CD4-positive, alpha-beta memory T cell (primary cell): ENCODE results near the gene GPR34. TPM values are rescaled to one million over a fixed set of nuclear protein-coding genes. Genes with fewer than 3 reads are reported as not detected.
A peak's percentile ranks its signal among the peaks of the same experiment; 100 is the strongest.

ENCODE experiments used
- CTCF ChIA-PET: fragments of 350-600 bp; sonication (Branson Sonifier 250); formaldehyde crosslinking; loops from one replicate; lab custom pipeline; 2021; ENCODE audit warnings: inconsistent platforms; ENCODE audit not compliant: partially characterized antibody; lab: Charles Lee
- POLR2A ChIA-PET: fragments of 350-600 bp; sonication (Branson Sonifier 250); formaldehyde crosslinking; loops from one replicate; lab custom pipeline; 2021; ENCODE audit not compliant: partially characterized antibody; lab: Charles Lee
- DNase-seq, 5 donors: peaks; one replicate each; pipeline versions ENCODE4 v3.0.0 to v3.0.0-alpha.2; 2020 to 2022; ENCODE audit warnings: mixed read lengths in 1 of 5
- H3K27ac ChIP-seq: one replicate; pipeline ENCODE4 v1.7.0; 2013; ENCODE audit warnings: low read depth, low read length
- H3K27me3 ChIP-seq: 2 replicates; pipeline ENCODE4 v1.7.0; 2013; ENCODE audit warnings: mild to moderate bottlenecking, low read length, moderate library complexity; ENCODE audit not compliant: insufficient read depth
- H3K36me3 ChIP-seq: 2 replicates; pipeline ENCODE4 v1.7.0; 2013; ENCODE audit warnings: mild to moderate bottlenecking, low read length, moderate library complexity; ENCODE audit not compliant: insufficient read depth
- H3K4me1 ChIP-seq: 2 replicates; pipeline ENCODE4 v1.7.0; 2013; ENCODE audit warnings: mild to moderate bottlenecking, low read length, moderate library complexity; ENCODE audit not compliant: insufficient read depth
- H3K4me3 ChIP-seq, 2 donors: one replicate each; pipeline ENCODE4 v1.7.0; 2013; ENCODE audit warnings: low read length in 2 of 2, mild to moderate bottlenecking in 1 of 2
- H3K9me3 ChIP-seq, 2 donors: one replicate each; pipeline ENCODE4 v1.7.0; 2013; ENCODE audit warnings: low read length in 2 of 2, control low read depth in 1 of 2; ENCODE audit not compliant: control insufficient read depth in 1 of 2
- H3K27ac Mint-ChIP-seq, 7 donors: one replicate each; pipeline ENCODE4 v1.8.0; 2020 to 2021; ENCODE audit warnings: mixed read lengths in 7 of 7, mild to moderate bottlenecking in 6 of 7, inconsistent platforms in 3 of 7, moderate library complexity in 3 of 7
- H3K27me3 Mint-ChIP-seq, 2 donors: one replicate each; pipeline ENCODE4 v1.8.0; 2020 to 2021; ENCODE audit warnings: mixed read lengths in 2 of 2
- H3K36me3 Mint-ChIP-seq, 2 donors: one replicate each; pipeline ENCODE4 v1.8.0; 2020 to 2021; ENCODE audit warnings: mixed read lengths in 2 of 2, inconsistent platforms in 1 of 2, mild to moderate bottlenecking in 1 of 2
- H3K4me1 Mint-ChIP-seq, 4 donors: one replicate each; pipeline ENCODE4 v1.8.0; 2020 to 2021; ENCODE audit warnings: mixed read lengths in 4 of 4, mild to moderate bottlenecking in 1 of 4
- H3K4me3 Mint-ChIP-seq, 8 donors: one replicate each; pipeline ENCODE4 v1.8.0; 2020 to 2021; ENCODE audit warnings: mixed read lengths in 8 of 8, mild to moderate bottlenecking in 7 of 8, moderate library complexity in 6 of 8, inconsistent platforms in 3 of 8
- H3K9me3 Mint-ChIP-seq, 8 donors: one replicate each; pipeline ENCODE4 v1.8.0; 2020 to 2021; ENCODE audit warnings: mixed read lengths in 8 of 8, mild to moderate bottlenecking in 5 of 8, inconsistent platforms in 3 of 8, moderate library complexity in 1 of 8
- intact Hi-C: fragments of 100-400 bp; cut with micrococcal nuclease; formaldehyde crosslinking; loops from one replicate; pipeline ENCODE4 v1.15.1; 2023
- polyA plus RNA-seq, 2 donors: library from polyadenylated mRNA; unstranded; fragments of 300-500 nt; fragmentation: Illumina TruSeq; gene quantifications; one replicate each; pipeline ENCODE4 v1.2.3, GENCODE V29; 2021
- total RNA-seq, 2 experiments: library from RNA; stranded (reverse); gene quantifications; one replicate each; pipeline ENCODE4 v1.2.3, GENCODE V29; 2021

The GPR34 gene
- total and polyA plus RNA-seq, 4 experiments from 2014 or later: 0.28 to 0.53 (median 0.35) TPM; not detected in 1

GRCh38 chrX:41730081-41730480, 41.3 kb downstream of the GPR34 start:
- H3K9me3 ChIP-seq: no peaks in the 10 kb centered on the region
- Mint-ChIP-seq H3K27me3 (no peaks in the 10 kb centered on the region), H3K9me3 (no peaks in the 10 kb centered on the region), H3K4me1 (peaks cover 1 to 11% (median 9%) of the 10 kb centered on the region in 4 donors), H3K27ac (no peak overlapping the region), H3K4me3 (no peak overlapping the region), H3K36me3 (peaks cover 0 to 4% of the 10 kb centered on the region in 2 donors)
- no peak for DNase-seq
- no peaks in the 10 kb centered on the region for H3K27me3 ChIP-seq
- intact Hi-C loops: loop anchor here (10.0 kb wide), 1 partner anchor 175 kb away; no protein-coding TSS in a partner anchor
- no peak overlapping the region for H3K4me3 ChIP-seq
- H3K36me3 ChIP-seq: no peaks in the 10 kb centered on the region
- no peaks in the 10 kb centered on the region for H3K4me1 ChIP-seq
- CTCF ChIA-PET: no interaction called here
- no peak overlapping the region for H3K27ac ChIP-seq
- POLR2A ChIA-PET: interaction anchor here (1.5 kb wide), 1 partner anchor 12 kb away, joined by 4 read pairs; no protein-coding TSS in a partner anchor

- intact Hi-C loops: loop anchor here (10.0 kb wide), 1 partner anchor 177 kb away; no protein-coding TSS in a partner anchor
- H3K27ac ChIP-seq: no peak overlapping the region
- H3K27me3 ChIP-seq: no peaks in the 10 kb centered on the region
- no peak overlapping the region for H3K4me3 ChIP-seq
- no peaks in the 10 kb centered on the region for H3K9me3 ChIP-seq
- peaks cover 4 to 7% of the 10 kb centered on the region in 2 donors for H3K36me3 Mint-ChIP-seq
- no peaks in the 10 kb centered on the region for H3K27me3 Mint-ChIP-seq
- CTCF ChIA-PET: interaction anchor here (0.7 kb wide), 1 partner anchor 1077 kb away, joined by 3 read pairs; no protein-coding TSS in a partner anchor
- DNase-seq: no peak
- POLR2A ChIA-PET: no interaction called here
- no peak overlapping the region for H3K4me3 Mint-ChIP-seq
- H3K36me3 ChIP-seq: no peaks in the 10 kb centered on the region
- peaks cover 7 to 18% (median 10%) of the 10 kb centered on the region in 4 donors for H3K4me1 Mint-ChIP-seq
- H3K4me1 ChIP-seq: no peaks in the 10 kb centered on the region
- H3K9me3 Mint-ChIP-seq: no peaks in the 10 kb centered on the region
- peak overlapping the region in 1 of 7 donors; percentile 20 for H3K27ac Mint-ChIP-seq
These were observed 43.5 kb downstream of the GPR34 start for GRCh38 chrX:41732260-41732659.

GRCh38 chrX:41733939-41734338, 45.2 kb downstream of the GPR34 start:
- Histone ChIP-seq H3K4me3 (no peak overlapping the region), H3K4me1 (no peaks in the 10 kb centered on the region), H3K36me3 (no peaks in the 10 kb centered on the region), H3K27me3 (no peaks in the 10 kb centered on the region), H3K9me3 (no peaks in the 10 kb centered on the region), H3K27ac (no peak overlapping the region)
- POLR2A ChIA-PET: no interaction called here
- H3K4me1 Mint-ChIP-seq: peaks cover 7 to 19% (median 10%) of the 10 kb centered on the region in 4 donors
- CTCF ChIA-PET: no interaction called here
- no peak overlapping the region for H3K4me3 Mint-ChIP-seq
- no peak for DNase-seq
- peak overlapping the region in 3 of 7 donors; percentile 35 to 78 (median 38) for H3K27ac Mint-ChIP-seq
- peaks cover 4 to 7% of the 10 kb centered on the region in 2 donors for H3K36me3 Mint-ChIP-seq
- no peaks in the 10 kb centered on the region for H3K9me3 Mint-ChIP-seq
- intact Hi-C loops: loop anchor here (10.0 kb wide), 1 partner anchor 179 kb away; no protein-coding TSS in a partner anchor
- H3K27me3 Mint-ChIP-seq: no peaks in the 10 kb centered on the region

GRCh38 chrX:41734530-41734929, 45.8 kb downstream of the GPR34 start:
- H3K4me1 ChIP-seq: no peaks in the 10 kb centered on the region
- DNase-seq: no peak
- intact Hi-C loops: loop anchor here (10.0 kb wide), 1 partner anchor 180 kb away; no protein-coding TSS in a partner anchor
- no peaks in the 10 kb centered on the region for H3K9me3 ChIP-seq
- H3K27me3 ChIP-seq: no peaks in the 10 kb centered on the region
- no peak overlapping the region for H3K4me3 ChIP-seq
- H3K9me3 Mint-ChIP-seq: no peaks in the 10 kb centered on the region
- peaks cover 4 to 7% of the 10 kb centered on the region in 2 donors for H3K36me3 Mint-ChIP-seq
- no peak overlapping the region for H3K4me3 Mint-ChIP-seq
- no peaks in the 10 kb centered on the region for H3K36me3 ChIP-seq
- H3K27ac Mint-ChIP-seq: peak overlapping the region in 2 of 7 donors; percentile 38 to 78
- CTCF ChIA-PET: no interaction called here
- POLR2A ChIA-PET: no interaction called here
- H3K27me3 Mint-ChIP-seq: no peaks in the 10 kb centered on the region
- H3K27ac ChIP-seq: no peak overlapping the region
- peaks cover 7 to 19% (median 10%) of the 10 kb centered on the region in 4 donors for H3K4me1 Mint-ChIP-seq

- DNase-seq: peak; percentile 4 to 39 (median 22)
- Mint-ChIP-seq H3K27me3 (no peaks in the 10 kb centered on the region), H3K36me3 (peaks cover 4 to 8% of the 10 kb centered on the region in 2 donors), H3K4me3 (no peak overlapping the region), H3K4me1 (peaks cover 7 to 19% (median 15%) of the 10 kb centered on the region in 4 donors), H3K9me3 (no peaks in the 10 kb centered on the region), H3K27ac (peak overlapping the region in 6 of 7 donors; percentile 2 to 81 (median 48))
- intact Hi-C loops: loop anchor here (10.0 kb wide), 1 partner anchor 182 kb away; no protein-coding TSS in a partner anchor
- Histone ChIP-seq H3K36me3 (no peaks in the 10 kb centered on the region), H3K4me1 (no peaks in the 10 kb centered on the region), H3K27me3 (no peaks in the 10 kb centered on the region), H3K4me3 (no peak overlapping the region), H3K27ac (no peak overlapping the region), H3K9me3 (no peaks in the 10 kb centered on the region)
- ChIA-PET CTCF (no interaction called here), POLR2A (no interaction called here)
These were observed 48.3 kb downstream of the GPR34 start for GRCh38 chrX:41737065-41737464.

- Histone ChIP-seq H3K27me3 (no peaks in the 10 kb centered on the region), H3K9me3 (no peaks in the 10 kb centered on the region), H3K36me3 (no peaks in the 10 kb centered on the region), H3K4me3 (no peak overlapping the region), H3K4me1 (no peaks in the 10 kb centered on the region), H3K27ac (no peak overlapping the region)
- CTCF ChIA-PET: no interaction called here
- Mint-ChIP-seq H3K27ac (peak overlapping the region in 3 of 7 donors; percentile 0 to 59 (median 30)), H3K4me1 (peaks cover 6 to 17% (median 13%) of the 10 kb centered on the region in 4 donors), H3K36me3 (peaks cover 14 to 21% of the 10 kb centered on the region in 2 donors), H3K9me3 (no peaks in the 10 kb centered on the region), H3K4me3 (no peak overlapping the region), H3K27me3 (no peaks in the 10 kb centered on the region)
- POLR2A ChIA-PET: no interaction called here
- intact Hi-C loops: loop anchor here (10.0 kb wide), 1 partner anchor 185 kb away; no protein-coding TSS in a partner anchor
- DNase-seq: no peak
These were observed 51.1 kb downstream of the GPR34 start for GRCh38 chrX:41739871-41740270.
